Peyer's patch (tissue), 4 donors: ENCODE results near the gene PSMB5.

Source experiments
- CTCF ChIP-seq, 6 experiments: fragments of 450-650 bp in 4 of 6; fragments of 200-600 bp in 2 of 6; sonication (generic) in 1 of 6; IDR thresholded peaks; one replicate each; pipeline ENCODE4 v1.5.1; 2017 to 2019; ENCODE audit warnings: antibody characterized with exemption in 6 of 6, mild to moderate bottlenecking in 3 of 6, moderate library complexity in 1 of 6
- POLR2A ChIP-seq, 2 donors: fragments of 450-650 bp; IDR thresholded peaks; one replicate each; pipeline ENCODE4 v1.5.1; 2017; ENCODE audit warnings: antibody characterized with exemption in 2 of 2, mild to moderate bottlenecking in 2 of 2, moderate library complexity in 2 of 2

DNA sequence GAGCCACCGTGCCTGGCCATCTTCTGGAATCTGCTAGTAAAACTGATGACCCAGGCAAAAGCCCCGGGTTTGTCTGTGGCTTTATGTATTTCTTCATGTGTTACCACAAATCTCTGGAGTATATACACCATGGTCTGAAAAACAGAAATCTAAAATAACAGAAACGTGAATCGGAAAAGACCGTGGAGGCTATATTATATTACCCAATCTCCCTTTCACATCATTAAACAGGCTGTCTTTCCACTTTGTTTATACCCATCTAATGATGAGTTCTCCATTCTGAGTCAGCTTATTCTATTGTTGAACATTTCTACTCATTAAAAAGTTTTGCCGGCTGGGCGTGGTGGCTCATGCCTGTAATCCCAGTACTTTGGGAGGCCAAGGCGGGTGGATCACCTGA, 42.8 kb downstream of the PSMB5 start:
- TF ChIP-seq CTCF (IDR thresholded peaks at IDR 0.05) = no peak
- no peak for TF ChIP-seq POLR2A (IDR thresholded peaks at IDR 0.05)
